Raji (cell line): ENCODE data around the gene TMEM255B.

Experiments used
- POLR2A ChIP-seq: IDR thresholded peaks from 2 replicates; pipeline ENCODE4 v1.6.1; 2011; ENCODE audit warnings: low read depth, low read length, control low read depth; ENCODE audit not compliant: insufficient read depth

Gene TMEM255B

DNA sequence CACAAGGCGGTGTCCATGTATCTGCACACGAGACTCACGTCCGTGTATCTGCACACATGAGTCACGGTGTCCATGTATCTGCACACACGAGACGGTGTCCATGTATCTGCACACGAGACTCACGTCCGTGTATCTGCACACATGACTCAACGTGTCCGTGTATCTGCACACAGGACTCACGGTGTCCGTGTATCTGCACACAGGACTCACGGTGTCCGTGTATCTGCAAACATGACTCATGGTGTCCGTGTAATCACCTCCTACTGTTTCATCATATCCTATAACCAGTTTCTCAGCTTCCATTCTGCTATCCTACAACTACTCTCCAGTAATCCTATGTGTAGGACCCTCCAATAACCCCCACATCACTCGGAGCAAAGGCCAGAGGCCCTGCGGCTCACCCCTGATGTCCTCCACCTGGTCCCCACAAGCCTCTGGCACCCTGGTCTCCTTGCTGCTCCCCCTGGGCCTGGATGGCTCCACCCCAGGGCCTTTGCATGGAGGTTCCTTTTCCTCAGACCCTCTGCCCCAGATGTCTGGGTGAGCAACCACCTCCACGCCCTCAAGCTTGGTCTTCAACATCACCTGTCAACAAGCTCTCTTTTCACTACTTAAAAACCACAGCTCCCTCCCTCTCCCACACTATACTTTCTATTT is 2.5 kb upstream of the TMEM255B start:
- no peak for TF ChIP-seq POLR2A

DNA sequence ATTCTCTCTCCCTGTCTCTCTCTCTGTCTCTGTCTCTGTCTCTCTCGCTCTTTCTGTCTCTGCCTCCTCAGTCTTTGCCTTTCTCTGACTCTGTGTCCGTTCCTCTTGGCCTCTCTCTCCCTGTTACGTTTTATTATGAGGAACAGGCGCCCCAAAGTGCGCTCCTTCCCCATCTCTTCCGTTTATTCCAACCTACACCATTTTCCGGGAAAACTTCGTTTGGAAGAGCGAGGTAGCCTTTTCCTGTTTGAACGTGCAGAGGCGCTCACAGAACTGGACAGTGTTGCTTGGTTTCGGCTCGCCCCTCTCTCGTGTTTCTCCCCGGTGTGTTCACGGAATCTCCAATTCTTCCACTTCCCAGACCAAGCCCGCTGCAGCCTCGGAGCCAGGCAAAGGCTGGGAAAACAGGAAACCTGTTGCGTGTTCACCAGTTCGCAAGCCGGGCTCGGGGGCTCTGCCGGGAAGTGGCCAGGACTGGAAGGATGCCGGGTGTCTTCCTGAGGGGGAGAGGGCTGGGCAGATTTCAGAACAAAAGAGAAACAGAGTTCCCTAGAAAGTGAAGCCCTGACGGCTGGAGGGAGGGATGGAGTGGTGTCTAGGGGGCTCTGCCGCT is 605 bp downstream of the TMEM255B start:
- TF ChIP-seq POLR2A, result no peak

DNA sequence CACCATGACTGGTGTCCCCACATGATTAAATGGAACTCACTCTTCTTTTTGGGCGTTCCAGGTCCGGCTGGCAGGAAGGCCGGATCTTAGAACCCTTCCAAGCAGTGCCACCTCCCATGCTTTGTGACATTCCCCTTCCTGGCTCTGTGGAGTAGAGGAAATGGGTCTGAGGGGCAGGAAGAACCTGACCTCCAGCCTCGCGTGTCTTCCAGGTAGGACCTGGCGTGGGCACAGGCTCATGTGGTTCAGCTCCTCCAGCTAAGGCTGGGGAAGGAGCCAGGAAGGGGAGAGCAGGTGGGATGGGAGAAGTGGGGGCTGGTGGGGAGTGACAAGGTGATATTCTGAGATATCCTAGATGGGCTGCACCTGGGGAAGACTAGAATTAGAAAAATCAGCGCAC is 2.1 kb downstream of the TMEM255B start:
- TF ChIP-seq POLR2A, result no peak

DNA sequence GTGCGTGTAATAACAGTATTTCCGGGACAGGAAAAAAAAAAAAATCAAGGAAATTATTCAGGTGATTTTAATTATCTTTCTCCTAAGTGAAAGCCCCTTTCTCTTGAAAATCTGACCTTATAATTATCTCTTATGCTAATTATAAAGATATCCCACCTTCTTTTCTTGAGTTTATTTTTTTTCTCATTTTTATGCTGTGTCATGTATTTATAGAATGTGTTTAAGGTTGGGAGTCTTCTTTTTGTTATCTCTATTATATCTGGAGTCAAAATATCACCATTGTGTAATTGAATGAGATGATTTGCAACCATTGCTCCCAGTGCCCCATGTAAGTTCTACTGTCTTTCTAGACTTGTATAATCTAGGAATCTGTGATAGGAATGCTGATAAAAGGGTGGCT is 3.0 kb downstream of the TMEM255B start:
- TF ChIP-seq POLR2A, result no peak

DNA sequence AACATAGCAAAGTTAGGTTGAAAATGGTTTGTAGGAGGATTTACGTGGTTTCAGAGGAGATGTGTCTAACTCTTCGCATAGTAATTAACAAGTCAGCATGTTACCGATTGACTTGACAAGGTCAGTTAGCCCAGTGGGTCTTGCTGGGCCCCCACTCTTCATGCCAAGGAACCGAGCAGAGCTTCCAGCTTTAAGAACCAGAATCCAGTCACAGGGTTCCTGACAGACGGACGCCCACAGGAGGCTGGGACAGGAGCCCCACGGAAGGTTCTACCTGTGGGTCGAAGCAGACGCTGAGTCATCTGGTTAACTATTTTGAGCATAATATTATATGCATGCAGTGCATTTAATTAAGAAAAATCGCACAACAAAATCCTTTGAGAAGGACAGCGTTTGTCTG is 3.5 kb downstream of the TMEM255B start:
- TF ChIP-seq POLR2A, result no peak

DNA sequence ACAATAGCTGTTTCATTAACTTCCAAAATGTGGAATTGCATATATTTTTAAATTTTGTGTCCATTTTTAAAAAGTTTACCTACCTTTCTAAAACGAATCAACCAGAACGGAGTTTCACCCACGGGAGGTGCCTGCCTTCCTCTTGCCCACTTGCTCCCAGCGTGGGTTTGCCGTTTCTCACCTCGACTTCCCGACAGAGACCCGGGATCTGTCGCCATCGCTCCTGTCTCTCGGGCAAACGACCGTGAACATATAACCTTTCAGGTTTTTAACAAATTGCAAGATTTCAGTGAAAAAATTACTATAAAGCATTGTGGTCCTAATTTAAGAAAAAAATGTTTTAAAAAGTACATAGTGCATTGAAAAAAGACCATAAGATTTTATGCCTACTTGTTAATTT is 4.2 kb downstream of the TMEM255B start:
- no peak for TF ChIP-seq POLR2A

DNA sequence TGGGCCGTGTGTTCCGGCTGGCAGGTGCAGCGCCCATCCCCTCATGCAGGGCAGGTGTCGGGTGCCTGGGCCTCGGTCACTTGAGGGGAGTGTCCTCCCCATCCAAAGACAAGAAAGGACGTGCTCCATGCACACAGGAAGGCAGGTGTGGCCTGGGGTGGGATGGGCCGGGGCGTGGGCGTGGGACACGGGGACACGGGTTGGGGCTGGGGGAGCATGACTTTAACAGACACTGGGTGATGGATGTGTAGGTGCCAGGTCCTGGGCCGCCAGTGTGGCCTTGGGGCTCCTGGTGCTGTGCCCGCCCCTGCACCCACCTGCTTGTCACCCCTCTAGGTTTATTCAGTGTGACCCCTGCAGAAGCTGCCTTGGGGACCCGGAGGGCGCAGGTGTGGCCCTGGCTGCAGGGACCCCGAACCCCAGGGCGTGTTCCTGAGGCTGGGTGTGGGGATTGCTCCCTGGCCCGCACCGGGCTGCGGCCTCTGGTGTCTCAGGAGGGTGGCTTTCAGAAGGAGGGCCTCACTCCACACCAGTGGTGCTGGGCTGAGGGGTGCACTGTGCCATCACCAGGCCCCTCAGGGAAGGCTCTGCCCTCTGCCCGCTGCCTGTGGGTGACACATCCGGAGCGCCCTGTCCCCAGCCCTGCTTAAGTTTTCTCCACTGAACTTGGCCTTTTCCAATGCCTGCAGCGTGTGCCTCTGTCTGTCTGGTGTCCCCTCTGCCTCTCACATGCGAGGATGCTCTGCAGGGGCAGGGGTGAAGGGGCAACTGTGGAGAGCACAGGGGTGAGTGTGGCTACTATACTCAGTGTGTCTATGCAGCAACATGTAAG is 5.2 kb downstream of the TMEM255B start:
- no peak for TF ChIP-seq POLR2A

DNA sequence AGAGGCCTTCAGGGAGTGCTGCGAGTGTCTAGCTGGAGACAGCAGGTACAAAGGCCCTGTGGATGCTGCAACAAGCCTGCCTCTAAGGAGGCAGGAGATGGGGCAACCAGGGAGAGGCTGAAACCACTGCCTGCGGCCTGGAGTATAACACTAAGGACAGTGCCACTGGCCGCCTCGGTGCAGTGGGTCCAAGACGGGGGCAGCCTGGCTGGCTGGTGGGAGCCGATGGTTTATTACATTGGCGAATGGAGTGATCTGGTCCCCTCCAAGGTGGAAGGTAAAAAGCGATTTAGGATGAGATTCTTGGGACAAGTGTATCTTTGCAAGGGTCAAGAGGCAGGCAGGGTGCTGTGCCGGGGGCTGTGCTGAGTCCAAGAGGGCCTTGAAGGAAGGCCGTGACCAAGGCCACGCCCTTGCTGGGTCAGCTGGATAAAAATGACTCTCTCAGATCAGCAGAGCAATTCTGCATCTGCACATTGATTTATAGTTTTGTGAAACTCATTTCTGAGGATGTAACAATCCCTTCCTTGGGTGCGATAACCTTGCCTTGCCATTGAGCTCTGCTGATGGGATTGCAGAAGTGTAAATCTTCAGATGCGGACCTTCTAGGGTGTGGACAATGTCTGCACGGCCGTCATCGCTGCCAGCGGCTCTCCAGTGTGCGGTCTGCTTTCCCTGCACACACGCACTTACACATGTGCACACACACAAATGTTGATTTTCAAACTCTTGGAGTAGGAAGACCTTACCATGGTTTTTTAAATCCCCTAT is 6.0 kb downstream of the TMEM255B start:
- TF ChIP-seq POLR2A, result no peak

DNA sequence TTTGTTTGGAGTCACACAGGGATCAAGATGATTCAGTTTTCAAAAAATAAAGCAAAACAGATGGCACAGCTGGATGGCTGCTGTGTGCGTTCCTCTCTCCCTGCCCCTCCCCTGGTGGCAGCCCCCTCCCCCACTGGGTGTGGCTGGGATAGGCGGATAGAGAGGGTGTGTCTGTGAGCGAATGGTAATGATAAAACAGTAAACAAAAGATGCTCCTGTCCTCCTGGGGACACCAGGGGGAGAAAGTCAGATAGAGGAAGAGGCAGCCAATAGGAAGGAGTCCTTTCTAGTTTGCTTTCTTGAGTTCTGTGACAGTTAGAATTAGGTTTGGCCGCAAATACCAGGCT is 6.5 kb downstream of the TMEM255B start:
- no peak for TF ChIP-seq POLR2A

DNA sequence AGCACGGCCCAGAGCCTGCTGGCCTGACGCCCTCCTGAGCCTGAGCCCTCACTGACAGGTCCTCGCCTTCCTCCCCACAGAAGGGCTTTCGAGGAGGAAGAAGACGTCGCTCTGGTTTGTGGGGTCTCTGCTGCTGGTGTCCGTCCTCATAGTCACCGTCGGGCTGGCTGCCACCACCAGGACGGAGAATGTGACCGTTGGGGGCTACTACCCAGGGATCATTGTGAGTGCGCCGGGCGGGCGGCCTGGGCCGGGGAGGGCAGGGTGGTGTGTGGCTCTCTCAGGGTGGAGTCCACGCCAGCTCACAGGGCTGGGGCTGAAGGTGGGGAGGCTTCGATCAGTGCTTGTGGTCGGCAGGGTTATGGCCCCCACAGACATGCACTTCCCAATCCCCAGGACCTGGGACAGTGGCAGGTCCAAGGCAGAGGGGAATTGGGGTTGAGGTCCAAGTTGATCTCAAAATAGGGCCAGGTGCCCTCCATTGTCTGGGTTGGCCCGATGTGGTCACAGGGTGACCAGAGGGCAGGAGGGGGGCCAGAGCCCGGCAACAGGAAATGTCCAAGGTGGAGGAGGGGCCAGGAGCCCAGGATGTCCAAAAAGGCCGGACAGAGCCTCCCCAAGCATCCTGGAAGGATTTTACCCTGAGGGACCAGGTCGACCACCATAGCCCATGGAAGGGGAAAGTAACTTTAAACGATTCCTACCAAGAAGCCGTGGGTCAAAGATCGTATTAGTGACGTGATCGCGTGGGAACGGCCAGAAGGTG is 7.2 kb downstream of the TMEM255B start:
- no peak for TF ChIP-seq POLR2A

DNA sequence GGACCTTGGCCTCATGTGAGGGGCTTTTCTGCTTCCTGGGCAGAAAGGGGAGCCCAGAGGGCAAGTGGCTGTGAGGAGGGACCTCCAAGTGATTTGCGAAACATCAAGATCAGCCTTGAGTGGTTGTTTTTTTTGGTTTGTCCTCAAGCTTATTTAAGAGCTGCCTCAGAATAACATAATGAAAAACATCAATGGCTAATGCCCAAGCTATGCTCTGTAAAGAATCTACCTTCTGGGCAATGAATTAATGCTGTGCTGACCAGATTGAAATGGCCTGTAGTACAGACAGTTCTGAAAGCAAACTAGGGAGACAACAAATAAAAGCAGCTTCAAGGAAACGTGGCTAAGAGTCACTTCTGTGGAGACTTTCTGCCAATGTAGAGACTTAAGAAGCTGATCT is 8.3 kb downstream of the TMEM255B start:
- TF ChIP-seq POLR2A, result no peak

DNA sequence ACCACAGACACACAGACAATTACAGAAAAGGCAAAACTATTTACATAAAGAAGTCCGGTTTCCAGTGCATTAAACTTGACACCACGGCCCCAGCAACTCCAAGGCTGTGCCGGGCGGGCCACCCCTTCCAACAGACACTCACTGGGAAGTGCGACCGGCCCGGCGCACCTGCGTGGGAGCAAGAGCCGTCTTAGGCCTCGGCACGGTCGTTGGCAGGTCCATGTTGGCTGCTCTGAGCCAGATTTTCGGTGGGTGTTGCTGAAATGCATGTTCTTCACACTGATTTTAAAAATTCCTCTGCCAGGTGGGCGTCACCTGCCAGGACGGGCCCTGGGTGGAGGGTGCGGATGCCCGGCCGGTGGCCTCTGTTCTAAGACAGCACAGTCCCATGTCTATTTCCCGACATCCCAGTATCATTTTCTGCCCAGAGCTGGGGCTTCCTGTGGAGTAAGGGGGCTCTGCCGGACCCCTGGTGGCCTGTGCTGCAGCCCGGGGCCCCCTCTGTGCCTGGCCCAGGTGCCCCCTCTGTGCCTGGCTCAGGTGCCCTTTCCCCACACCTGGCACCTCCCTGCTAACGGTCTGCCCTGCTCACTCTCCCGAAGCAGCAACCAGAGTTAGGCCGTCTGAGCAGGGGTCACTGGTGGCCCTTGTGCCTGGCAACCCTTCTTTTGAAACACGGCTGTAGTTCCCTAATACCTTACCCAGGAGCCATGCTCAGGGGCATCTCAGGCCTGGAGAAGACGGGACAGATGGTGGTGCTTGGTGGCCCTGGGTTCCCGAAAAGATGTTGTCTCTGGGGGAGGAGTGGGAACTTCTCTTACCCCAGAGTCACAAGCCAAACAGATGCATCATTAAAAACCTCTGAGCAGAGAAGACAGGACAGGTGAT is 9.2 kb downstream of the TMEM255B start:
- TF ChIP-seq POLR2A, result no peak

DNA sequence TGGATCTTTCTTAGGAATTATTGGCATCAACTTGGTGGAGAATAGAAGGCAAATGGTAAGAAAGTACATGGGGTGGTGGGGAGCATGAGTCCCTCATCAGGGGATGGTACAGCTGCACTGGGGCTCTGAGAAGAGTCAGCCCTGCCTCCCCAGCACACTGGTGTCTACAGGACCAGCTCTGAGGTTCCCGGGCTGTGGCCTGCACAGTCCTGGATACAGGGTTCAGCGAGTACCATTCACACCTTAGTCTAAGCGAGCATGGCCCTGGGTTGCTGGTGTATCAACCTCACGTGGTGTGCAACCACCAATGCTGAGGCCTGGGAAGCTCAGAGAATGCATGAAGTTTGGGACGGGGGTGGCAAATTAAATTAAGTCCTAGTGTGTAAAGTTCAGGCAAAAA is 10.1 kb downstream of the TMEM255B start:
- no peak for TF ChIP-seq POLR2A

DNA sequence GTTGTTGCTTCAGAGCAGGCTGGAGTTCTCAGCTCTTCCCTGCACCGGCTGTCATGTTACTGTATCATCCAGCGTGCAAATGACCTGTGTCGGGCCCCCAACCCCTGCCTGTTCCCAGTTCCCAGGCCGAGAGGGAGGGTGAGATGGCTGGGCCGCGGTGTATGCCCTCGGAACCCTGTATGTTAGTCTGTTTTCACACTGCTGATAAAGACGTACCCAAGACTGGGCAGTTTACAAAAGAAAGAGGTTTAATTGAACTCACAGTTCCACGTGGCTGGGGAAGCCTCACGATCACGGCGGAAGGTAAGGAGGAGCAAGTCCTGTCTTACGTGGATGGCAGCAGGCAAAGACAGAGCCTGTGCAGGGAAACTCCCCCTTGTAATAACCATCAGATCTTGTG is 10.9 kb downstream of the TMEM255B start:
- TF ChIP-seq POLR2A, result no peak
